SK-N-SH treated with all-trans-retinoic acid at 6 μM for 48 hours (cell line): Measurements from ENCODE around the gene NKAIN1.

Experiments
- ATAC-seq: fragments of 200-7000 bp; cut with Tn5 transposase; 3 replicates; pipeline ENCODE4 v1.9.1; 2020; ENCODE audit warnings: mild to moderate bottlenecking, moderate library complexity
- ARNTL ChIP-seq: fragments of 450-650 bp; formaldehyde crosslinking; IDR thresholded peaks from 2 replicates; pipeline ENCODE4 v1.5.0; 2020; ENCODE audit warnings: low read depth, mild to moderate bottlenecking, moderate library complexity, borderline replicate concordance
- BACH2 ChIP-seq: fragments of 250-450 bp; sonication (Bioruptor Pico); IDR thresholded peaks from 2 replicates; pipeline ENCODE4 v1.9.0; 2021; ENCODE audit warnings: mild to moderate bottlenecking, borderline replicate concordance
- CSDC2 ChIP-seq: fragments of 250-450 bp; sonication (Bioruptor Pico); IDR thresholded peaks from 2 replicates; pipeline ENCODE4 v1.5.0; 2020; ENCODE audit warnings: mild to moderate bottlenecking, moderate library complexity
- ESRRG ChIP-seq: fragments of 250-450 bp; sonication (Bioruptor Pico); IDR thresholded peaks from 2 replicates; pipeline ENCODE4 v1.6.1; 2021; ENCODE audit warnings: mild to moderate bottlenecking
- GLIS3 ChIP-seq: fragments of 250-450 bp; sonication (Bioruptor Pico); IDR thresholded peaks from 2 replicates; pipeline ENCODE4 v1.5.0; 2020; ENCODE audit warnings: mild to moderate bottlenecking, moderate library complexity
- ISL1 ChIP-seq: fragments of 250-450 bp; sonication (Bioruptor Pico); IDR thresholded peaks from 2 replicates; pipeline ENCODE4 v2.1.2; 2022; ENCODE audit warnings: mild to moderate bottlenecking, moderate library complexity
- OSR1 ChIP-seq: fragments of 250-450 bp; sonication (Bioruptor Pico); IDR thresholded peaks from 2 replicates; pipeline ENCODE4 v1.8.0; 2022; ENCODE audit warnings: moderate library complexity, mild to moderate bottlenecking, inconsistent platforms
- PPARA ChIP-seq: fragments of 250-450 bp; sonication (Bioruptor Pico); IDR thresholded peaks from 2 replicates; pipeline ENCODE4 v1.5.0; 2020; ENCODE audit warnings: mild to moderate bottlenecking, borderline replicate concordance
- RARB ChIP-seq: fragments of 250-450 bp; sonication (Bioruptor Pico); IDR thresholded peaks from 2 replicates; pipeline ENCODE4 v1.8.0; 2021; ENCODE audit warnings: mild to moderate bottlenecking, moderate library complexity
- SNAI2 ChIP-seq: fragments of 250-450 bp; sonication (Bioruptor Pico); IDR thresholded peaks from 2 replicates; pipeline ENCODE4 v1.5.0; 2020; ENCODE audit warnings: mild to moderate bottlenecking, moderate library complexity
- TCF4 ChIP-seq: fragments of 250-450 bp; sonication (Bioruptor Pico); IDR thresholded peaks from 2 replicates; pipeline ENCODE4 v1.8.0; 2021; ENCODE audit warnings: mild to moderate bottlenecking, moderate library complexity, borderline replicate concordance
- TOX ChIP-seq: fragments of 250-450 bp; sonication (Bioruptor Pico); IDR thresholded peaks from 2 replicates; pipeline ENCODE4 v1.8.0; 2021; ENCODE audit warnings: mild to moderate bottlenecking, moderate library complexity, borderline replicate concordance
- ZC3H10 ChIP-seq: fragments of 250-450 bp; sonication (Bioruptor Pico); IDR thresholded peaks from 2 replicates; pipeline ENCODE4 v1.5.1; 2021; ENCODE audit warnings: mild to moderate bottlenecking, moderate library complexity
- ZFP30 ChIP-seq: fragments of 450-650 bp; formaldehyde crosslinking; IDR thresholded peaks from 2 replicates; pipeline ENCODE4 v1.5.0; 2022; ENCODE audit warnings: mild to moderate bottlenecking, moderate library complexity
- ZNF70 ChIP-seq: fragments of 450-650 bp; formaldehyde crosslinking; IDR thresholded peaks from 2 replicates; pipeline ENCODE4 v1.5.0; 2020; ENCODE audit warnings: mild to moderate bottlenecking, moderate library complexity
- ZNF8 ChIP-seq: fragments of 450-650 bp; formaldehyde crosslinking; IDR thresholded peaks from 2 replicates; pipeline ENCODE4 v1.5.0; 2020; ENCODE audit warnings: mild to moderate bottlenecking, moderate library complexity
- TF ChIP-seq, protein P1 (sequence below): fragments of 250-450 bp; sonication (Bioruptor Pico); IDR thresholded peaks from 2 replicates; pipeline ENCODE4 v1.8.0; 2021; ENCODE audit warnings: low read depth, mild to moderate bottlenecking, moderate library complexity, borderline replicate concordance
- TF ChIP-seq, protein P2 (sequence below): fragments of 250-450 bp; sonication (Bioruptor Pico); IDR thresholded peaks from 2 replicates; pipeline ENCODE4 v1.5.0; 2020; ENCODE audit warnings: mild to moderate bottlenecking, moderate library complexity
- TF ChIP-seq, protein P3 (sequence below): fragments of 250-450 bp; sonication (Bioruptor Pico); IDR thresholded peaks from 2 replicates; pipeline ENCODE4 v1.8.0; 2020; ENCODE audit warnings: mild to moderate bottlenecking, moderate library complexity, borderline replicate concordance
- TF ChIP-seq, protein P4 (sequence below): fragments of 250-450 bp; sonication (Bioruptor Pico); IDR thresholded peaks from 2 replicates; pipeline ENCODE4 v1.5.1; 2020; ENCODE audit warnings: low read depth, mild to moderate bottlenecking, moderate library complexity
- TF ChIP-seq, protein P5 (sequence below): fragments of 250-450 bp; sonication (Bioruptor Pico); IDR thresholded peaks from 2 replicates; pipeline ENCODE4 v1.5.1; 2021; ENCODE audit warnings: mild to moderate bottlenecking, moderate library complexity

Gene NKAIN1

DNA sequence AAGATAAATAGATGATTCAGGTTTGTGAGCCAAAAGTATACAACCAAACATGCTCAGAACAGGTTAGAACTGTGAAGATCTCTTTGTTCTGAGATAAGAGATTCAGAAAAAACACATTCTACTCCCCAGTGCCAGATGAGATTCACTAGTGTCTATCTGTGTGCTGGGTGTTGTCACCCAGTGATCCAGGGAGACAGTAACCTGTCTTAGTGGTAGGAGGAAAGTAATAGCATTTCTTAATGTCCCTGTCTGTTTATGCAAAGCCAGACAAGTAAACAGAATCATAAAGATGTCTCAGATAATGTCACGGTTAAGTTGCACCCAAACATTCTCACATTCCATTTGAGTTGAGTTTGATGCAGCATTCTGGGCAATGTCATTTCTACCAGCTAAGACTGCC, 18.9 kb upstream of the NKAIN1 start:
- no peak for TF ChIP-seq BACH2 (CRISPR knock-in tag)
- no peak for TF ChIP-seq CSDC2 (CRISPR knock-in tag)
- TF ChIP-seq PPARA (CRISPR knock-in tag), result no peak
- no peak for TF ChIP-seq ESRRG (CRISPR knock-in tag)
- TF ChIP-seq OSR1, result no peak
- TF ChIP-seq SNAI2 (CRISPR knock-in tag), result no peak
- TF ChIP-seq TCF4 (CRISPR knock-in tag), result no peak
- TF ChIP-seq, protein P1, sequence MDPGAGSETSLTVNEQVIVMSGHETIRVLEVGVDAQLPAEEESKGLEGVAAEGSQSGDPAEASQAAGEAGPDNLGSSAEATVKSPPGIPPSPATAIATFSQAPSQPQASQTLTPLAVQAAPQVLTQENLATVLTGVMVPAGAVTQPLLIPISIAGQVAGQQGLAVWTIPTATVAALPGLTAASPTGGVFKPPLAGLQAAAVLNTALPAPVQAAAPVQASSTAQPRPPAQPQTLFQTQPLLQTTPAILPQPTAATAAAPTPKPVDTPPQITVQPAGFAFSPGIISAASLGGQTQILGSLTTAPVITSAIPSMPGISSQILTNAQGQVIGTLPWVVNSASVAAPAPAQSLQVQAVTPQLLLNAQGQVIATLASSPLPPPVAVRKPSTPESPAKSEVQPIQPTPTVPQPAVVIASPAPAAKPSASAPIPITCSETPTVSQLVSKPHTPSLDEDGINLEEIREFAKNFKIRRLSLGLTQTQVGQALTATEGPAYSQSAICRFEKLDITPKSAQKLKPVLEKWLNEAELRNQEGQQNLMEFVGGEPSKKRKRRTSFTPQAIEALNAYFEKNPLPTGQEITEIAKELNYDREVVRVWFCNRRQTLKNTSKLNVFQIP (CRISPR knock-in tag), result no peak
- TF ChIP-seq, protein P2, sequence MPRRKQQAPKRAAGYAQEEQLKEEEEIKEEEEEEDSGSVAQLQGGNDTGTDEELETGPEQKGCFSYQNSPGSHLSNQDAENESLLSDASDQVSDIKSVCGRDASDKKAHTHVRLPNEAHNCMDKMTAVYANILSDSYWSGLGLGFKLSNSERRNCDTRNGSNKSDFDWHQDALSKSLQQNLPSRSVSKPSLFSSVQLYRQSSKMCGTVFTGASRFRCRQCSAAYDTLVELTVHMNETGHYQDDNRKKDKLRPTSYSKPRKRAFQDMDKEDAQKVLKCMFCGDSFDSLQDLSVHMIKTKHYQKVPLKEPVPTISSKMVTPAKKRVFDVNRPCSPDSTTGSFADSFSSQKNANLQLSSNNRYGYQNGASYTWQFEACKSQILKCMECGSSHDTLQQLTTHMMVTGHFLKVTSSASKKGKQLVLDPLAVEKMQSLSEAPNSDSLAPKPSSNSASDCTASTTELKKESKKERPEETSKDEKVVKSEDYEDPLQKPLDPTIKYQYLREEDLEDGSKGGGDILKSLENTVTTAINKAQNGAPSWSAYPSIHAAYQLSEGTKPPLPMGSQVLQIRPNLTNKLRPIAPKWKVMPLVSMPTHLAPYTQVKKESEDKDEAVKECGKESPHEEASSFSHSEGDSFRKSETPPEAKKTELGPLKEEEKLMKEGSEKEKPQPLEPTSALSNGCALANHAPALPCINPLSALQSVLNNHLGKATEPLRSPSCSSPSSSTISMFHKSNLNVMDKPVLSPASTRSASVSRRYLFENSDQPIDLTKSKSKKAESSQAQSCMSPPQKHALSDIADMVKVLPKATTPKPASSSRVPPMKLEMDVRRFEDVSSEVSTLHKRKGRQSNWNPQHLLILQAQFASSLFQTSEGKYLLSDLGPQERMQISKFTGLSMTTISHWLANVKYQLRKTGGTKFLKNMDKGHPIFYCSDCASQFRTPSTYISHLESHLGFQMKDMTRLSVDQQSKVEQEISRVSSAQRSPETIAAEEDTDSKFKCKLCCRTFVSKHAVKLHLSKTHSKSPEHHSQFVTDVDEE (CRISPR knock-in tag), result no peak
- TF ChIP-seq, protein P3, sequence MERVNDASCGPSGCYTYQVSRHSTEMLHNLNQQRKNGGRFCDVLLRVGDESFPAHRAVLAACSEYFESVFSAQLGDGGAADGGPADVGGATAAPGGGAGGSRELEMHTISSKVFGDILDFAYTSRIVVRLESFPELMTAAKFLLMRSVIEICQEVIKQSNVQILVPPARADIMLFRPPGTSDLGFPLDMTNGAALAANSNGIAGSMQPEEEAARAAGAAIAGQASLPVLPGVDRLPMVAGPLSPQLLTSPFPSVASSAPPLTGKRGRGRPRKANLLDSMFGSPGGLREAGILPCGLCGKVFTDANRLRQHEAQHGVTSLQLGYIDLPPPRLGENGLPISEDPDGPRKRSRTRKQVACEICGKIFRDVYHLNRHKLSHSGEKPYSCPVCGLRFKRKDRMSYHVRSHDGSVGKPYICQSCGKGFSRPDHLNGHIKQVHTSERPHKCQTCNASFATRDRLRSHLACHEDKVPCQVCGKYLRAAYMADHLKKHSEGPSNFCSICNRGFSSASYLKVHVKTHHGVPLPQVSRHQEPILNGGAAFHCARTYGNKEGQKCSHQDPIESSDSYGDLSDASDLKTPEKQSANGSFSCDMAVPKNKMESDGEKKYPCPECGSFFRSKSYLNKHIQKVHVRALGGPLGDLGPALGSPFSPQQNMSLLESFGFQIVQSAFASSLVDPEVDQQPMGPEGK (CRISPR knock-in tag), result no peak
- TF ChIP-seq ARNTL (CRISPR knock-in tag), result no peak
- TF ChIP-seq ZNF8 (CRISPR knock-in tag), result no peak
- TF ChIP-seq ZNF70, result no peak
- no peak for TF ChIP-seq RARB (CRISPR knock-in tag)
- TF ChIP-seq, protein P4, sequence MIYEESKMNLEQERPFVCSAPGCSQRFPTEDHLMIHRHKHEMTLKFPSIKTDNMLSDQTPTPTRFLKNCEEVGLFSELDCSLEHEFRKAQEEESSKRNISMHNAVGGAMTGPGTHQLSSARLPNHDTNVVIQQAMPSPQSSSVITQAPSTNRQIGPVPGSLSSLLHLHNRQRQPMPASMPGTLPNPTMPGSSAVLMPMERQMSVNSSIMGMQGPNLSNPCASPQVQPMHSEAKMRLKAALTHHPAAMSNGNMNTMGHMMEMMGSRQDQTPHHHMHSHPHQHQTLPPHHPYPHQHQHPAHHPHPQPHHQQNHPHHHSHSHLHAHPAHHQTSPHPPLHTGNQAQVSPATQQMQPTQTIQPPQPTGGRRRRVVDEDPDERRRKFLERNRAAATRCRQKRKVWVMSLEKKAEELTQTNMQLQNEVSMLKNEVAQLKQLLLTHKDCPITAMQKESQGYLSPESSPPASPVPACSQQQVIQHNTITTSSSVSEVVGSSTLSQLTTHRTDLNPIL (CRISPR knock-in tag), result no peak
- TF ChIP-seq, protein P5, sequence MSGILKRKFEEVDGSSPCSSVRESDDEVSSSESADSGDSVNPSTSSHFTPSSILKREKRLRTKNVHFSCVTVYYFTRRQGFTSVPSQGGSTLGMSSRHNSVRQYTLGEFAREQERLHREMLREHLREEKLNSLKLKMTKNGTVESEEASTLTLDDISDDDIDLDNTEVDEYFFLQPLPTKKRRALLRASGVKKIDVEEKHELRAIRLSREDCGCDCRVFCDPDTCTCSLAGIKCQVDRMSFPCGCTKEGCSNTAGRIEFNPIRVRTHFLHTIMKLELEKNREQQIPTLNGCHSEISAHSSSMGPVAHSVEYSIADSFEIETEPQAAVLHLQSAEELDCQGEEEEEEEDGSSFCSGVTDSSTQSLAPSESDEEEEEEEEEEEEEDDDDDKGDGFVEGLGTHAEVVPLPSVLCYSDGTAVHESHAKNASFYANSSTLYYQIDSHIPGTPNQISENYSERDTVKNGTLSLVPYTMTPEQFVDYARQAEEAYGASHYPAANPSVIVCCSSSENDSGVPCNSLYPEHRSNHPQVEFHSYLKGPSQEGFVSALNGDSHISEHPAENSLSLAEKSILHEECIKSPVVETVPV (CRISPR knock-in tag), result no peak
- TF ChIP-seq ZC3H10 (CRISPR knock-in tag), result no peak
- no peak for TF ChIP-seq ISL1 (CRISPR knock-in tag)
- no peak for TF ChIP-seq GLIS3
- TF ChIP-seq TOX, result no peak
- ATAC-seq, result no peak

DNA sequence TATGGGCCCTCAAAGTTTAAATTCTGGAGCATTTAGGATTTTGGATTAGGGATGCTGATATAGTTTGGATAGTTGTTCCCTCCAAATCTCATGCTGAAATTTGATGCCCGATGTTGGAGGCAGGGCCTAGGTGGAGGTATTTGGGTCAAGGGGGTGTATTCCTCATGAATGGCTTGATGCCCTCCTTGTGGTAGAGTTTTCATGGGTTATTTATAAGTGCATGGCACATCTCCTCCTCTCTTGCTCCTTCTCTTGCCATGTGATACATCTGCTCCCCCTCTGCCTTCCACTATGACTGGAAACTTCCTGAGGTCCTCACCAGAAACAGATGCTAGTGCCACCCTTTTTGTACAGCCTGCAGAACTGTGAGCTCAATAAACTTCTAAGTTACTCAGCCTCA, 17.5 kb upstream of the NKAIN1 start:
- no peak for ATAC-seq
- TF ChIP-seq TCF4 (CRISPR knock-in tag) (no peak), OSR1 (no peak), RARB (CRISPR knock-in tag) (no peak), ZFP30 (CRISPR knock-in tag) (no peak), ZC3H10 (CRISPR knock-in tag) (no peak), PPARA (CRISPR knock-in tag) (no peak), ISL1 (CRISPR knock-in tag) (no peak), ZNF70 (no peak), BACH2 (CRISPR knock-in tag) (no peak), GLIS3 (no peak), TOX (no peak), ARNTL (CRISPR knock-in tag) (no peak), ZNF8 (CRISPR knock-in tag) (no peak), SNAI2 (CRISPR knock-in tag) (no peak), ESRRG (CRISPR knock-in tag) (no peak)
- TF ChIP-seq, protein P5 (CRISPR knock-in tag), result no peak
- TF ChIP-seq, protein P4 (CRISPR knock-in tag), result no peak
- TF ChIP-seq, protein P2 (CRISPR knock-in tag), result no peak
